GM23248 (cell line): ENCODE measurements around the gene SYTL3.

Experiments
- EZH2 ChIP-seq: fragments of 200-600 bp; sonication (generic); IDR thresholded peaks from 2 replicates; pipeline ENCODE4 v1.6.1; 2018; ENCODE audit warnings: antibody characterized with exemption, mild to moderate bottlenecking; ENCODE audit not compliant: insufficient read depth, poor library complexity, severe bottlenecking
- EZH2phosphoT487 ChIP-seq: fragments of 200-600 bp; sonication (generic); IDR thresholded peaks from 2 replicates; pipeline ENCODE4 v1.6.1; 2018; ENCODE audit warnings: antibody characterized with exemption, moderate library complexity, mild to moderate bottlenecking, low read depth; ENCODE audit not compliant: insufficient read depth

DNA sequence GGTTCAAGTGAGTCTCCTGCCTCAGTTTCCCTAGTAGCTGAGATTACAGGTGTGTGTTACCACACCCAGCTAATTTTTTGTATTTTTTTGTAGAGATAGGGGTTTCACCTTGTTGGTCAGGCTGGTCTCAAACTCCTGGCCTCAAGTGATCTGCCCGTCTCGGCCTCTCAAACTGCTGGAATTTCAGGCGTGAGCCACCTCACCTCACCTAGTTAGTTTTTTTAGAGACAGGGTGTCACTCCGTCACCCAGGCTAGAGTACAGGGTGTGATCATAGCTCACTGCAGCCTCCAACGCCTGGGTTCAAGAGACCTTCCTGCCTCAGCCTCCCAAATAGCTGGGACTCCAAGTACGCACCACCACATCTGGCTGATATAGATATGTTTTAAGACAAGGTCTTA, 22.9 kb downstream of the SYTL3 start:
- TF ChIP-seq EZH2 (no peak), EZH2phosphoT487 (no peak)
